LHCN-M2 (cell line): Measurements from ENCODE around the gene SLC25A6. TPM values are rescaled to one million over a fixed set of nuclear protein-coding genes. Genes with fewer than 3 reads are reported as not detected.
"Not testable (repeated sequence)": the region's sequence is repeated elsewhere in the genome, so short reads cannot be mapped to it uniquely, and the experiment has no call there.

Source experiments
- DNase-seq: peaks from one replicate; pipeline ENCODE4 v3.0.0-alpha.2; 2012; ENCODE audit warnings: low read depth
- total RNA-seq: library from RNA; depleted of rRNA; stranded (reverse); fragments of >200 nt; gene quantifications from 2 replicates; pipeline ENCODE4 v1.2.3, GENCODE V29; 2014

The SLC25A6 gene
- total RNA-seq, 1 experiment from 2014 or later, result 328 TPM

DNA sequence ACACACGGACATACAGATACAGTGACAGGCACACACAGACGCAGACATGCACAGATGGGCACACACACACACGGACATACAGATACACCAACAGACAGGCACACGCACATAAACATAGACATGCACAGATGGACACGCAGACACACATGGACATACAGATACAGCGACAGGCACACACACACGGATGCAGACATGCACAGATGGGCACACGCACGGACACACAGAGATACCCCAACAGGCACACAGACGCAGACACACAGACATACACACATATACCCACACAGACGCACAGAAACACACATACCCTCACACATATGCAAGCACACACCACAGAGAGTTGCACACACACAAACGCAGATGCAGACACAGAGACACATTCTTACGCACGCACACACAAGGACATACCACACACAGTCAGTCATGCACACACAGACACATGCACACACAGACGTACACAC is 24.4 kb upstream of the SLC25A6 start:
- DNase-seq, result no peak

DNA sequence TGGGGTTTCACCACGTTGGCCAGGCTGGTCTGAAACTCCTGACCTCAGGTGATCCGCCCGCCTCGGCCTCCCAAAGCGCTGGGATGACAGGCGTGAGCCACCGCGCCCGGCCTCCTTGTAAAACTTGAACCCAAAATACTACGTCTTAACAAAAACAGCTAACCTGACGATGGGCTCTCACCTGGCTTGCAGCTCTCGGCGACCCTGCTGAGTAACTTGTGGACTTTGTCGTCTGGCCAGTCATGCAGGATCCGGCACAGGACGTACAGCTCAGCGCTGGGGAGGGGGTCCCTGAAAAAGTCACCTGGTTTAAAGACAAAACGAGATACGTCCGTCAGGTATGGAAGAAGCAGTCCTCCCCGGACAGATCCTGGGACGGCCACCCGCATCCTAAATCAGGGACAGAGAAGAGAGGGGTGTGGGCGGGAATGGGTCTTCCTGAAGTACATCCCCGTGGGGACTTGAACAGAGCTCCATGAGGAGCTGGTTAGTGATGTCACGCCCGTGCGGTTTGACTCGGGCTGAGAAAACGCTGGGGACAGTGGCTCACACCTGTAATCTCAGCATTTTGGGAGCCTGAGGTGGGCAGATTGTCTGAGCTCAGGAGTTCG is 20.7 kb upstream of the SLC25A6 start:
- no peak for DNase-seq

DNA sequence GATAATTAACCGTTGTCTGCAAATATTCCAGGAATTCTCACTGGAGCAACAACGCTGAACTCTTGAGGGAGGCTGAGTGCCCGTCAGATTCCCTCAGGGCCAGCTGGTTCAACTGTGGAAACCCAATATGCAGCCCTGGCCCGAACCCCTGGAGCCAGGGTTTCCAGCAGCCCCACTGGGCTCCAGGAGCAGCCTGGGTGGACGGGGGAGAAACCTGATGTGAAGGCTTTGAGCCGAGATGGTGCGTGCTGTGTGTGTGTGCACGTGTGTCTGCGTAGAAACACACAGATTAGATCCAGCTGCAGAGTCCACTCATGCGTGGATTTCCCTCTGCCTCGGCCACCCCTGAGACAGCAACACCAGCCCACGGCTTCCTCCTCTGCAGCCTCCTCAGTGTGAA is 19.4 kb upstream of the SLC25A6 start:
- no peak for DNase-seq

DNA sequence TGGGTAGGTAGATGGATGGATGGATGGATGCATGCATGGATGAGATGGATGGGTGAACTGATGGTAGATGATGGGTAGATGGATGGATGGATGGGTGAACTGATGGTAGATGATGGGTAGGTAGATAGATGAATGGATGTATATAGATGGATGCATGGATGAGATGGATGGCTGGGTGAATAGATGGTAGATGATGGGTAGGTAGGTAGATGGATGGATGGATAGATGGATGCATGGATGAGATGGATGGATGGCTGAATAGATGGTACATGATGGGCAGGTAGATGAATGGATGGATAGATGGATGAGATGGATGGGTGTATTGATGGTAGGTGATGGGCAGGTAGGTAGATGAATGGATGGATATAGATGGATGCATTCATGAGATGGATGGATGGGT is 15.1 kb upstream of the SLC25A6 start:
- no peak for DNase-seq

DNA sequence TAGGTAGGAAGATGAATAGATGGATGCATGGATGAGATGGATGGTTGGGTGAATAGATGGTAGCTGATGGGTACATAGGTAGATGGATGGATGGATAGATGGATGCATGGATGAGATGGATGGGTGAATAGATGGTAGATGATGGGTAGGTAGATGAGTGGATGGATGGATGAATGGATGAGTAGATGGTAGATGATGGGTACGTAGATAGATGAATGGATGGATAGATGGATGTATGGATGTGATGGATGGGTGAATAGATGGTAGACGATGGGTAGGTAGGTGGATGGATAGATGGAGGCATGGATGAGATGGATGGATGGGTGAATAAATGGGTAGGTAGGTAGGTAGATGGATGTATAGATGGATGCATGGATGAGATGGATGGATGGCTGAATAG is 13.9 kb upstream of the SLC25A6 start:
- DNase-seq, result not testable (repeated sequence)

DNA sequence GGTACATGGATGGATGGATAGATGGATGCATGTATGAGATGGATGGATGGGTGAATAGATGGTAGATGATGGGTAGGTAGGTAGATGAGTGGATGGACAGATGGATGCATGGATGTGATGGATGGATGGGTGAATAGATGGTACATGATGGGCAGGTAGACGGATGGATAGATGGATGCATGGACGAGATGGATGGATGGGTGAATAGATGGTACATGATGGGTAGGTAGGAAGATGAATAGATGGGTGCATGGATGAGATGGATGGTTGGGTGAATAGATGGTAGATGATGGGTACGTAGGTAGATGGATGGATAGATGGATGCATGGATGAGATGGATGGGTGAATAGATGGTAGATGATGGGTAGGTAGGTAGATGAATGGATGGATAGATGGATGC is 12.0 kb upstream of the SLC25A6 start:
- not testable (repeated sequence) for DNase-seq

DNA sequence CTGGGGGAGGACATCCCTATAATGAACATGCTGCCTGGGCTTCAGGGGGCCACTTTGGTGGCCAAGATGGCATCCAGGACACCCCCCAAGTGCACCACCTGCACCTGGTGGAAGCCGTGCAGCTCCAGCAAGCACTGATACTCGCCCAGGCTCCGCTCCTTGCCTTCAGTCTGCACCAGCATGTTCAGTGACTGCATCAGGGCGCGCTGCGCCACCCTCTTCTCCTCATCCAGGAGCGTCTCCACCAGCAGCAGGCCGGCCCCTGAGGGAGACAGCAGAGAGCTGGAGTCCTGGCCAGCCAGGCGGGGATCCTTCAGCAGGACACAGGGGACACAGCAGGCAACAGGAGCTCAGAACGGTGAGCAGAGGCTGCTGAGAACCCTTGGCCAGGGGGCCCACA is 11.3 kb upstream of the SLC25A6 start:
- no peak for DNase-seq

DNA sequence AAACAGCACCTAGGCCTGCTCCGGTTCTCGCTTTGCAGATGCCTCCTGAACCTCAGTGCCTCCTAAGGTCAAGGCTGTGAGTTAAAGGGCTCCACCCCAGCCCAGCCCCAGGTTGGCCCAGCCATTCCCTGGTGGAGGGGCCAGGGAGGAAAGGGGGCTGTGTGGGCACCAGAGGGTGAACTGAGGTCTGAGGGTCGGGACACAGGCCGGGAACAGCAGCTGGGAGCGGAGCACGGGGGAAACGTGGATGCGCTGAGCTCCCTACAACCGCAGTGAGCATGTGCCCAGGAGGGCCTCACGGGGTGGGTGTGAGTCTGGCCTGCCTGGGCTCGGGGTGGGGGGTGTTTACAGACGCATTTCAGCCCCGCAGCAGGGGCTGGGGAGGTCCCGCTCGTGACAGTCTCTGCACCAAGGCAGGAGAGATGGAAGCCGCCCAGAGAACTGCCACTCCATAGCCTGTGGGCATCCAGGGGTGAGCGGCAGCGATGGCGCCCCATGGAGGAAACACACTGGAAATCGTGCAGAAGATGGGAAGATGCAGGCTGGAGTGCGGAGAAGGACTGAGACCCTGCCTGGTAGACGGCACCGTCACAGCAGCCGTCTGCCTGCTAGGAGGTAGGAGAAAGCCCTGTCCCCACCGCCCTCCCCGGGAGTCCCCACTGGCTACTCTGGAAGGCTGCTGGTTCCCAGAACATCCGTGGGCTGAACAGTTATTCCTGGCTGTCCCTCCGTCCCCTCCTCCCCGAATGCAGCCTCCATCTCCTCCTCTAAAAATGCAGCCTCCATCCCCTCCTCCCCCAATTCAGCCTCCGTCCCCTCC is 9.9 kb upstream of the SLC25A6 start:
- no peak for DNase-seq

DNA sequence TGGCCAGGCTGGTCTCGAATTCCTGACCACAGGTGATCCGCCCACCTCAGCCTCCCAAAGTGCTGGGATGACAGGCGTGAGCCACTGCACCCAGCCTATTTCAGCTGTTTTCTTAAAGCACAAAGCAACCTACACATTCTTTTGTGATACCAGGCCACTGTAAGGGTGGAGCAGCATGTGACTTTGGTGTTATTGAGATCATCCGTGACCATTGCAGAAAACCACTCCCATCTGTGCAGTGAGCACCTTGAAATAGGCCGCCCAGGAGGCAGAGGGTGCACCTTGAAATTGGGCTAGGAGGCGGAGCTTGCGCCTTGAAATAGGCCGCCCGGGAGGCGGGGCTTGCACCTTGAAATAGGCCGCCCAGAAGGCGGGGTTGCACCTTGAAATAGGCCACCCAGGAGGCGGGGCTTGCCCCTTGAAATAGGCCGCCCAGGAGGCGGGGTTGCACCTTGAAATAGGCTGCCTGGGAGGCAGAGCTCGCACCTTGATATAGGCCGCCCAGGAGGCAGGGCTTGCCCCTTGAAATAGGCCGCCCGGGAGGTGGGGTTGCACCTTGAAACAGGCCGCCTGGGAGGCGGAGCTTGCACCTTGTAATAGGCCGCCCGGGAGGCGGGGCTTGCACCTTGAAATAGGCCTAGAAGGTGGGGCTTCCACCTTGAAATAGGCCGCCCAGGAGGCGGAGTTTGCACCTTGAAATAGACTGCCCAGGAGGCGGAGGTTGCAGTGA is 9.0 kb upstream of the SLC25A6 start:
- DNase-seq, result no peak

DNA sequence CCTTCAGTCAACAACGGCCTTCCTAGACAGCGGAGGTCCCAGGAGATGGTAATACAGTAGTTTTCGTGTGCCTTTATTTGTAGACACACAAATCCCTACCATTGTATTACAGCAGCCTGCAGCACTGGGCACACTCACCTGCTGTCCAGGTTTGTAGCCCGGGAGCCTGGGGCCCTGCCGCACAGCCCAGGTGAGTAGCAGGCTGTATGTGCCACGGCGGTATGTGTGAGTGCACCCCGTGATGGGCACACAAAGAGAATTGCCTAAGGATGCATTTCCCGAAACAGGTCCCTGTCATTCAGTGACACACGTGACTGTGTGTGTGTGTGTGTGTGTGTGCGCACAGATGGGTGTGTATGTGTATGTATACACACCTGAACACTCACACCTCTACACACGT is 8.1 kb upstream of the SLC25A6 start:
- no peak for DNase-seq

DNA sequence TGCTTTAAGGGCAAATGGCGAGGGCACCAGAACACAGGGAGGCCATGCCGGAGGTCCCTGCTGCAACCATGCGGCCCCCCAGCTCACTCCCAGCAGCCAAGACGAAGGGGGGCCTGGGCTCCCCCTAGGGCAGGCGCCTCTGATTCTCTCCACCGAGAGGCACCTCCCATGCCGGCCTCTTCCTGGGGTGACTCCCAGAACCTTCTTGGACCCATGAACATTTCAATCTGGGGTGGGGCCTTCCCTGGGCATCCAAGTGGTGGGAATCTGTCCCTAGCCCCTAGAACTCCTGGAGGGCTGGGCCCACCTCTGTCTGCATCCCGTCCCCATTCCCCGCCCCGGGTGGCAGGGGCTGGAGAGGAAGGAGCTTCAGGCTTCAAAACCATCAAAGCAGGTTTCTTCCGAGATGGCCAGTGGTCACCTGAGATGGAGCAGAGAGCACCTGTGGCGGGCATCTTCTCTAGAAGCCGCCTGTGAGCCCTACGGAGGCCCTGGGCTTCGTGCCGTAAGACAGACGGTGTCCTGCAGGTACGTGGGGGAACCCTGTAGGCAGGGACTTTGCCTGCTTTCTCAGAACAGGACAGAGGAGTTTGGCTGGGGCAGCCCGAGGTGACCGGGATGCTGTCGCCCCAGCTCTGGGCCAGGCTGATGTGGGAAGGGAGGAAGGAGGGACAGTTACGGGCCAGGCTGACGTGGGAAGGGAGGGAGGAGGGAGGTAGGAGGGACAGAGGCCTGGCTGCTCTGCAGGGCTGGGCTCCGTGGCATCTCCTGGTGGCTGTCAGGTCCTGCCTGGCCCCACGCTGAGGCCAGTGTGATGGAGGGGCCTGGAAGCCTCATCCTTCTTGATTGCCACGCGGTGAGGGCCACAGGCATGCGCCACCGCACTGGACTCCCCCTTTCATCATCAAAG is 6.8 kb upstream of the SLC25A6 start:
- no peak for DNase-seq

DNA sequence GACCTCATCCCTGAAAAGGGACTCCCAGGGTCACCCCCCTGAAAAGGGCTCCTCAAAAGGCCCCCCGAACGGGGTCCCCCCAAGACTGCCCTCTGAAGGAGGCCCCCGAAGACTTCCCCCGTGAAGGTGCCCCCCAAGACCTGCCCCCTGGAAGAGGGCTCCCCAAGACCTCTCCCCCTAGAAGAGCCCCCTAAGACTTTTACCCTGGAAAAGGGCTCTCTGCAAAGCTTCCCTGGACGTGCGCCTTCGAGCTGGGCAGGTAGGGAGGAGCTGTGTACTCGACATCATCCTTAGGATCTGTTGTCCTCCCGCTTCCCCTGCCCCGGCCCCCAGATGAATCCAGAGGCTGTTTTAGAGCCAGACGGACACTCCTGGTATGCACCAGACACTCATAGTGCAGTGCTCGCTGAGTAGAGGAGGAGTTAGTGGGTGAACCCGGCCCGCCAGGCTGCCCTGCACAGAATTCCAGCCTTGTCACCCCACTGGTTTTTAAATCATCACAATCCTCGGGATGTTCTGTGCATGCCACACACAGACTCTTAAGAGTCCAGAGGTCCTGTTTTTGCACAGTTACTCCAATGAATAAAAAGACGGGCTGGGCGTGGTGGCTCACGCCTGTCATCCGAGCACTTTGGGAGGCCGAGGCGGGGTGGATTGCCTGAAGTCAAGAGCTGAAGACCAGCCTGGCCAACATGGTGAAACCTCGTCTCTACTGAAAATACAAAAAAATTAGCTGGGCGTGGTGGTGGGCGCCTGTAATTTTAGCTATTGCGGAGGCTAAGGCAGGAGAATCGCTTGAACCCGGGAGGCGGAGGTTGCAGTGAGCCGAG is 5.7 kb upstream of the SLC25A6 start:
- no peak for DNase-seq

DNA sequence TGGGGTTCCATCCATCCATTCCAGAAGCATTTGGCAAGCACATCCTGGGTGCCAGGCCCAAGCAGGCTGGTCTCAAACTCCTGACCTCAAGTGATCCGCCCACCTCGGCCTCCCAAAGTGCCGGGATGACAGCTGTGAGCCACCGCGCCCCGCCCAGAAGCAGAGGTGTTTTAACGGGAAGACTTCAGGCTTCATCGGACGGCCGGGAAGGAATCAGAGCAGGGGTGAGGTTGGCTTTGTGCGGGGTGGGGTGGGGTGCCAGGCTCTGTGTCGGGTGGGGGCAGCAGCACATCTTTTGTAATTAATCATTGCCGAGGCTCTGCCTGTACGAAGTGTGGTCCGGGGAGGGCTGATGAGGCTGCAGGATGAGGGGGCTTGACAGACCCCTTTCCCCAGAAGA is 5.1 kb upstream of the SLC25A6 start:
- no peak for DNase-seq

DNA sequence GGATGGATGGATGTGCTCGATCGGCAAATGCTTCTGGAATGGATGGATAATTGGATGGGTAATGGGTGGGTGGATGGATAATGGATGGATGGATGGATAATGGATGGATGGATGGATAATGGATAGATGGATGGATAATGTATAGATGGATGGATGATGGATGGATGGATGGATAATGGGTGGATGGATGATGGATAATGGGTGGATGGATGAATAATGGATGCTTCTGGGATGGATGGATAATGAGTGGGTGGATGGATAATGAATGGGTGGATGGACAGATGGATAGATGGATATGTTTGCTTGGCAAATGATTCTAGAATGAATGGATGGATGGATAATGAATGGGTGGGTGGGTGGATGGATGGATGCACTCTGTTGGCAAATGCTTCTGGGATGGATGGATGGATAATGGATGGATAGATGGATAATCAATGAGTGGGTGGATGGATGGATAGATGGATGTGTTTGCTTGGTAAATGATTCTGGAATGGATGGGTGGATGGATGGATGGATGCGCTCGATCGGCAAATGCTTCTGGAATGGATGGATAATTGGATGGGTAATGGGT is 3.8 kb upstream of the SLC25A6 start:
- no peak for DNase-seq

DNA sequence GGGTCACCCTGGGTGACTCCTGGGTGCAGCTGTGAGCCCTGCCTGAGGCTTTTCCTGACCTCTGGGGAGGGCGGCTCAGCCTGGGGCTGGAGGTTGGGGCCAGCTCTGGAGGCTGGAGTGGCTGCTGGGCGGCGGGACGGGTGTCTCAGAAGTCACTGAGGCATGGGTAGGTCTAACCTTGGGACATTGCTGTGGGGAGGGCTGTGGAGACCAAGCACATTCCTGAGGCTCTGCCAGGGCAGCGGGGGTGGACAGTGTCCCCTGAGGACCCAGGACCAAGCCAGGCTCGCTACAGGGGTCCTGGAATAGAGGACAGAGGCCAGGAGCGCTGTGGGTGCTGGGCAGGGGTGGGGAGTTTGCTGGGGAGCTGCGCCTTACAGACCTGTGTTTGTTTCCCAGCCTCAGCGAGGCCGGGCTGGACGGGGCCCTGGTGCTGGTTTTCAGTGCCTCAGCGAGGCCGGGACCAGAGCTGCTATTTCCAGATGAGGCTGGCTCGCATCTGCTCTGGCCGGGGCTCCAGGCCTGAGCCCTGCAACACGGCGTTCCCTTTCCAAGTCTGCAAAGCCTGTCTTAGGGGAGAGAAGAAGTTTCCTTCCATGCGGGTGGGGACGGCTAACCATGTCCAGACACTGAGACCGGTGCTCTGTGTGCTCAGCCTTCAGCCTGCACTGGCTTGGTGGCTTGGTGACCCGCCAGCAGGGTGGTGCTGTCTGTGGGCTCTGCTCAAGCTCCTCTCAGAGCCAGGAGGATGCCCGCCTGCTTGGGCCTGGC is 3.0 kb upstream of the SLC25A6 start:
- DNase-seq, result no peak

DNA sequence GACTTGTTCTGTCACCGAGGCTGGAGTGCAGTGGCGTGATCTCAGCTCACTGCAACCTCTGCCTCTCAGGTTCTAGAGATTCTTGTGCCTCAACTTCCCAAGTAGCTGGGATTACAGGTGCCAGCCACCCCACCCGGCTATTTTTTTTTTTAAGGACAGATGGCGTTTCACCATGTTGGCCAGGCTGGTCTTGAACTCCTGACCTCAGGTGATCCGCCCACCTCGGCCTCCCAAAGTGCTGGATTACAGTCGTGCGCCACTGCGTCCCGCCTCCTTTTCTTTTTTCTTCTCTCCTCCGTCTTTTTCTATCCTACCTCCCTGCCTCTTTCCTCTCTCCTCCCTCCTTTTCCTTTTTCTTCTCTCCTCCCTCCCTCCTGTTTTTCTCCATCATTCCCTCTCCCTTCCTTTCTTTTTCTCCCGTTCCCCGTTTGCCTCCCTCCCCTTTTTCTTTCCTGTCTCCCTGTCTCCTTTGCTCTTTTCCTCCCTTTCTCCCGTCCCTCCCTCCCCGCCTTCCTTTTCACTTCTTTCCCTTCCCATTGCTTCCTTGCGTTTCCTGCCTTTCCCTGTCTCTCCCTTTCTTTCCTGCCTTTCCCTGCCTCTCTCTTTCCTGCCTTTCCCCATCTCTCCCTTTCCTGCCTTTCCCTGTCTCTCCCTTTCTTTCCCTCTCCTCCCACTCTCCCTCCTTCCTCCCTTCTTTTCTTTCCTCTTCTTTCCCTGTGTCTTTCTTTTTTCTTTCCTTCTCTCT is 2.1 kb upstream of the SLC25A6 start:
- no peak for DNase-seq

DNA sequence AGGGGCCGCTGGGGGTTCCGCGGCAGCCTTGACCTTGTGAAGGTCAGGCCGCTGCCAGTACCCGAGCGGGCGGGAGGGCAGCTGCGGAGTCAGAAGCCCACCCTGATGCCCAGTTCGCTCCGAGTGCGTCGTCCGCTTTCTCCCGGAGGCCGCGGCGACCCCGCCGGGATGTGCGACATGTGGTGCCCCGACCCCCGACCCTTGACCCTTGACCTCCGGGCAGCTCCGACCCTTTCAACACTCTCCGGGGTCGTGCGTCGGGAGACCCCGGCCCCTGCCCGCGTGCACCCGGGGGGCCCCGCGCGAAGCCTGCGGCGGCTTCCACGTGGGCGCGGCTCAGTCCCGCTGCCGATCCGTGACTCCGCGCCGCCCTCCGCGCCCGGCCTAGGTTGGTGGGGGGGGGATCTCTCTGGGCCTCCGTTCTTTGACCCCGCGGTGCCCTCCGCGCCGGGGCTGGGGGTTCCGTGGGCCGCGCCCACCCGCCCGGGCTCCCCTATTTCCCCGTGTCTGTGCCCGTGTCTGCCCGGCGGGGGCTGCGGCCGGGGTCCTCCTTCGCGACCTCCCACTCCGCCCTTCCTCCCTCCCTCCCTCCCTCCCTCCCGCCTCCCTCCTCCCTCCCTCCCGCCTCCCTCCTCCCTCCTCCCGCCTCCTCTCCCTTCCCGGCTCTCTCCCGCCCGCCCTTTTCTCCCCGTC is 609 bp upstream of the SLC25A6 start:
- peak; percentile 70 for DNase-seq

DNA sequence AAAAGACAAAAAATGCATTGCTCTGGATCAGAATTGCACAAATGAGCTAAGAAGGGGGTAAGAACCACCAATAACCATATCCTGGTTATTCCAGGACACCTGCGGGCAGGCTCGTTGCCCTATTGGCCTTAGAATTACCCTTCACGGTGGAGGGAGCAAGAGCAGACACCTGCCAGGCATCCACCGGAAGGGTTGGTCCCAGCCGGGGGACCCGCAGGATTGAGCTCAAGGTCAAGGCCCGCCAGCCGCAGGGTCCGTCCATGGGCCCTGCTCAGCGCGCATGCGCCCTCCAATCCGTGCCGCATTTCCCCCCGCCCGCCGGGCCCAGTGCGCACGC is 575 bp downstream of the SLC25A6 start:
- DNase-seq, result no peak
